ENCODE data around the gene LEAP2.
"Not testable (repeated sequence)": the region's sequence is repeated elsewhere in the genome, so short reads cannot be mapped to it uniquely, and the experiment has no call there.

LEAP2 gene

GRCh38 chr5:132840896-132841295 is 32.6 kb upstream of the LEAP2 start:
- no peak for DNase-seq (ENCODE audit: low read depth in 4 of 4, low spot score in 1 of 4)

DNA sequence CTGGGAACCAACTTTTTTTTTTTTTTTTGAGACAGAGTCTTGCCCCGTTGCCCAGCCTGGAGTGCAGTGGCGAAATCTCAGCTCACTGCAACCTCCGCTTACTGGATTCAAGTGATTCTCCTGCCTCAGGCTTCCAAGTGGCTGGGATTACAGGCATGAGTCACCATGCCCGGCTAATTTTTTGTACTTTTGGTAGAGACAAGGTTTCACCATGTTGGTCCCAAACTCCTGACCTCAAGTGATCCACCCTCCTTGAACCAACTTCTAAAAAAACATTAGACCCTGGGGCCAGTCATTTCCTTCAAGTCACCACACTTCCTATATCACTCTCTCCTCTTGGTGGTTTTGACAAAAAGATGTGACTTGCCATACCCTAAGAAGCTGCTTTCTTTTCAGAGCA is 32.2 kb upstream of the LEAP2 start:
- no peak for DNase-seq (ENCODE audit: low read depth in 4 of 4, low spot score in 1 of 4)

DNA sequence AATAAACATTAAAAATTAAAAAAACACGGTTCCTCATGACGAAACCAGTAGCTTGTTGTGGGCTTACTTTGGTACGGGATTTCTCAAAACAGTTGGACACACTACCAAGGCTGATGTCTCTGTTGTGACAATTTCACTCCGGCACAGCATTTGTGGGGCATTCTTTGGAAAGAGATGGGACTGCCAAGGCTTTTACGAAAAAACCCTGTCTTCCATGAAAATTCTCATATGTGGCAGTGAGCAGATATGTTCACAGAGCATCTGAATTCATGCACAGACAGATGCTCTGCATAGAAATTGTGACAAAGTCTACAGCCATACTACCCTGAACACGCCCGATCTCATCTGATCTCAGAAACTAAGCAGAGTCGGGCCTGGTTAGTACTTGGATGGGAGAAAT is 25.2 kb upstream of the LEAP2 start:
- no peak for DNase-seq (ENCODE audit: low read depth in 4 of 4, low spot score in 1 of 4)

GRCh38 chr5:132849347-132849746 is 24.1 kb upstream of the LEAP2 start:
- DNase-seq (ENCODE audit: low read depth in 4 of 4, low spot score in 1 of 4) = no peak

- no peak for DNase-seq (ENCODE audit: low read depth in 4 of 4, low spot score in 1 of 4)
These were observed 23.4 kb upstream of the LEAP2 start for GRCh38 chr5:132850066-132850465.

DNA sequence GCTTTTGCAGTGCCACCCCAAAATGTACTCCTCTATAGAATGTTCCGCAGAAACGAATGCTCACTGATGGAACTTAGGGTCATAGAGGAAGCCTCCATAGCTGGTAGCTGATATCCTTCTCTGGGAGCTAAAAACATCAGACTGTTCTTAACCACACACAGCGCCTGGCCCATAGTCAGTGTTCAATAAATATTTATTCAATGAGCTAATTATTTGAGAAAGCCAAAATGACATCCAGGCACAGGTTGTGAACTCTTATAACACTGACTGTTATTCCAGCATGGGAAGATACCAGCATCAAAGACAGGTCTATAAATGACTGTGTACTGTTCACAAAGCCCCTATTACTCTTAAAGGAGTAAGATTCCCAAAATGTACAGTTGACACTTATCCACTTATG is 20.1 kb upstream of the LEAP2 start:
- DNase-seq (ENCODE audit: low read depth in 4 of 4, low spot score in 1 of 4) = no peak

- DNase-seq (ENCODE audit: low read depth in 4 of 4, low spot score in 1 of 4) = no peak
These were observed 19.7 kb upstream of the LEAP2 start for GRCh38 chr5:132853790-132854189.

- no peak for DNase-seq (ENCODE audit: low read depth in 4 of 4, low spot score in 1 of 4)
These were observed 19.2 kb upstream of the LEAP2 start for GRCh38 chr5:132854301-132854700.

DNA sequence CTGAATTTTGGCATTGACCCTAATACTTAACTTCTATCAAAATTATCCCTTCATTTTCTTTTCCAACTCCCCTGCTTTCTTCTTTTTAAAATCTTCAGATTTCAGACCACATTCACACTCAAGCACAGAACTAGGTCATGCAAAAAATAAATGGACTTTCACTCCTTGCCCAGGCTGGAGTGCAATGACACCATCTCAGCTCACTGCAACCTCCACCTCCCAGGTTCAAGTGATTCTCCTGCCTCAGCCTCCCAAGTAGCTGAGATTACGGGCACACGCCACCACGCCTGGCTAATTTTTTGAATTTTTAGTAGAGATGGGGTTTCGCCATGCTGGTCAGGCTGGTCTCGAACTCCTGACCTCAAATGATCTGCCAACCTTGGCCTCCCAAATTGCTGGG is 18.5 kb upstream of the LEAP2 start:
- DNase-seq (ENCODE audit: low read depth in 4 of 4, low spot score in 1 of 4) = not testable (repeated sequence)

DNA sequence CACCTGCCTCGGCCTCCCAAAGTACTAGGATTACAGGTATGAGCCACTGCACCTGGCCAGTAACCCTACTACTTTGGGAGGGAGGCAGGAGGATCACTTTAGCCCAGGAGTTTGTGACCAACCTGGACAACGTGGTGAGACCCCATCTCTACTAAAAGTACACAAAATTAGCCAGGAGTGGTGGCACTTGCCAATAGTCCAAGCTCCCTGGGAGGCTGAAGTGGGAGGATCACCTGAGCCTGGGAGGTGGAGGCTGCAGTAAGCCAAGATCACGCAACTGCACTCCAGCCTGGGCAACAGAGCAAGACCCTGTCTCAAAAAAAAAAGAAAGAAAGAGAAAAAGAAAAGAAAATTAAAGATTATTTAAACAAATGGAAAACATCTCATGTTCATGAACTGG is 17.5 kb upstream of the LEAP2 start:
- no peak for DNase-seq (ENCODE audit: low read depth in 4 of 4, low spot score in 1 of 4)

- no peak for DNase-seq (ENCODE audit: low read depth in 4 of 4, low spot score in 1 of 4)
These were observed 13.5 kb upstream of the LEAP2 start for GRCh38 chr5:132859889-132860437.

DNA sequence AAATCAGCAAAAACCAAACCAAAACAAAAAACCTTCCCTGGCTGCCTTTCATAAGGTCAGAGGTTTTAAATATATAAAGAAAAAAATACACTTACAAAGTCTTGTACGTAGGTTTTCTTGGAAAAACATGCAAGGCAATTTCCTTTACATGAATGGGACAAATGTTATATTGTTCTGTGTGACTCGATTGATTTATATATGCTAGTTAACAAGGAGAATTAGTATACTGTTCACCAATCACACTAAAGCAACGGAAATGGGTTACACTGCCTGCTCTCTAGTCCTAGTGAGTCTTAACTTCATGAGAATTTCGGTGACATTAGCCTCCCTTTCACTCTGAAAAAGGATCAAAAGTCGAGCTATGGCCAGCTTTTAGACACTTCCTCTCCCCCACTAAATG is 12.7 kb upstream of the LEAP2 start:
- no peak for DNase-seq (ENCODE audit: low read depth in 4 of 4, low spot score in 1 of 4)

GRCh38 chr5:132865668-132866341 is 7.7 kb upstream of the LEAP2 start:
- no peak for DNase-seq (ENCODE audit: low read depth in 4 of 4, low spot score in 1 of 4)

DNA sequence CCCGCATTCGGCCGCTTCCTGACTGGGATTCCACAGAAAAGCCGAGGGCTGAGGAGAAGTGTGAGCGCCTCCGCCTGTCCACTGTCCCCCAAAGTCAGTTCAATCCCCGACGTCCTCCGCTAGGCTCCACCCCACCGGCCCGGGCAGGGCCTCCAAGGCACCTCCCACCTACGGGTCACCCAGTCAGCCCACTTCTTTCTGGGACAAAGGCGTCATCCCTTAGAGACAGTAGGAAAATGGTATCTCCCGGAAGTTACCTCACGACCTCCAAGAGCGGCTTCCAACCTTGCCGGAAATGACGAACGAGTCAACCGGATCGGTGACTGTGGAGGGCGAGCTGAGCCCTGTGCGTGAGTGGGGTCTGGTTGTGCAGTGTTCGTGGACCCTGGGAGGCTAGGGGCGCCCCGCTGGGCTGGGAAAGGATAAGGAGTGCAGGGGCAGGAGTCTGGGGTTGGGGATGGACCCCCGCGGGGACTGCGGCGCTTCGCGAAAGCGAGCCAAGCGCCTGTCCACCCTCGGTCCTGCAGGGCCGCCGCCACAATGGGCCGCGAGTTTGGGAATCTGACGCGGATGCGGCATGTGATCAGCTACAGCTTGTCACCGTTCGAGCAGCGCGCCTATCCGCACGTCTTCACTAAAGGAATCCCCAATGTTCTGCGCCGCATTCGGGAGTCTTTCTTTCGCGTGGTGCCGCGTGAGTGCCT is 7.0 kb upstream of the LEAP2 start, which contains the start of the genes GDF9 and UQCRQ:
GDF9 (minus strand) TSS at position 128 of the 704 bp plus-strand sequence. CDS start 1,936 bp downstream, outside the sequence.
UQCRQ (plus strand) TSS at position 301 of the 704 bp plus-strand sequence; CDS start at position 541, 240 bp downstream.
- peak; percentile 68 to 86 (median 79) for DNase-seq (ENCODE audit: low read depth in 4 of 4, low spot score in 1 of 4)

DNA sequence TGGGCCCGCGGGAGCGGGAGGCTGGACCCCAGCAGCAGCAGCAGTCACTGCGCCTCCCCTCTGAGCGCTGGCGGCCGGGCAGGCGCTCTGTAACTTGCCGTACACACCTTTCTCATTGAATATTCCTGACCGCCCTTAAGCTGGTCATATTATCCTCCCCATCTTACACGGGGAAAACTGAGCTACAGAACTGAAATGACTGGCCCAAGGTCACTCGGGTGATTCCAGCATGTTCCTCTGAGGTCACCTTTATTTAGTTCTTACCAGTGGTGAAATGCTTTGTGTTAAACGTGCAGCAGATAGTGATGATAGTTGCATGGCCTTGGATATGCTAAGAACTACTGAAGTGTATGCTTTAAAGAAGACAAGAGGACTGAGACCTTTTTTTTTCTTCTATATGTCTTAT is 6.4 kb upstream of the LEAP2 start:
- DNase-seq (ENCODE audit: low read depth in 4 of 4, low spot score in 1 of 4) = no peak

GRCh38 chr5:132868754-132869153 is 4.7 kb upstream of the LEAP2 start:
- no peak for DNase-seq (ENCODE audit: low read depth in 4 of 4, low spot score in 1 of 4)

DNA sequence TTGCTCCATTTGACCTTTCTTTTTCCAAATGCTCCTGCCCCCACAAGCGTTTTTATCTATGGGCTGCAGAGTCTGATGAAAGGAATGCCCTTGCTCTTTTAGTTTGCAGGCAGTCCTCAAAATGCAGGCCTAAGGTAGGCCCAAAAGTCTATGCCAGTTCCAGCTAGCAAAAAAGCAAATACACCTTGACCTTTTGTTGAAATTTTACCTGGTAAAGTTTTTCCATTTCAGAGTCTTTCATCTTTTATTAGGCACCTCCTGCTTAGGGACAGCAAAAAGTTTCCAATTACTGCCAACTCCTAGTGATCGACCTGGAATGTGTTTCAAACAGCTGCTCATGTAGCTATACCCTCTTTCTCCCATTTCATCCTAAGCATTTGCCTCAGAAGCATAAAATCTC is 2.7 kb upstream of the LEAP2 start:
- DNase-seq (ENCODE audit: low read depth in 4 of 4, low spot score in 1 of 4) = no peak

- DNase-seq (ENCODE audit: low read depth in 4 of 4, low spot score in 1 of 4) = no peak
These were observed 1.8 kb upstream of the LEAP2 start for GRCh38 chr5:132871459-132872284.

GRCh38 chr5:132872788-132873118 is 715 bp upstream of the LEAP2 start:
- no peak for DNase-seq (ENCODE audit: low read depth in 4 of 4, low spot score in 1 of 4)

- DNase-seq (ENCODE audit: low read depth in 4 of 4, low spot score in 1 of 4) = no peak
These were observed 433 bp downstream of the LEAP2 start for GRCh38 chr5:132873930-132874271.

GRCh38 chr5:132876020-132876759 is 2.7 kb downstream of the LEAP2 start:
- no peak for DNase-seq (ENCODE audit: low read depth in 4 of 4, low spot score in 1 of 4)

Data from stimulated activated CD4-positive, alpha-beta T cell treated with anti-CD3 and anti-CD28 coated beads, Interleukin-1b, Interleukin-23, amount 100 ng/mL, for 24 hours (primary cell).